Airway epithelial cell (primary cell): ENCODE measurements around the gene REPS2. TPM values are rescaled to one million over a fixed set of nuclear protein-coding genes. Genes with fewer than 3 reads are reported as not detected.

Source experiments
- total RNA-seq: library from RNA; depleted of rRNA; stranded (reverse); fragments of >200 nt; gene quantifications from 2 replicates; pipeline ENCODE4 v1.2.3, GENCODE V29; 2015

Gene REPS2
- 1.2 and 1.5 TPM in 2 replicates for total RNA-seq

DNA sequence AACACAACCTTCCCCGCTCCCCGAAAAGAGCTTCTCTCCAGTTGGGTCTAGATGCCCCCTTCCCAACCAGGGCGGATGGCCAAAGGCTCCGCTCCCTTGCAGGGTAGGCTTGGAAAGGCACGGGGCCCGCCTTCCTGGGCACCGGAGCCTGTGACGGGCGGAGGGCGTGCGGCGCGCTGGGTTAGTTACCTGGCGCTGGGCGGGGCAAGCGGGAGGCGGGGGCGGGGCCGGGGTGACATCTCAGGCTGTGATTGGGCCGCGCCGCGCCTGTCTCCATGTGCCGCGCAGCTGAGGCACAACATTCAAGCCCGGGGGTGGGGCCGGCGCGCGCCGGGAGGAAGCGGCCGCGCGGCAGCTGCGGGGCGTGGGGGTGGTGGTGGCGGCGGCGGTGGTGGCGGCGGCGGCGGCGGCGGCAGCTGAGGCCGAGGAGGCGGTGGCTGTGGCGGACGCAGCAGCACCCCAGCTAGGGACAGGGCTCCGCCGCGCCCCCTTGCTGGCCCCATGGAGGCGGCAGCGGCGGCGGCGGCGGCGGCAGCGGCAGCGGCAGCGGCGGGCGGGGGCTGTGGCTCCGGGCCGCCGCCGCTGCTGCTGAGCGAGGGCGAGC is at the start of gene REPS2:
Gene REPS2, plus strand, starts transcription at position 298 of the 604 bp plus-strand sequence. Its CDS starts 204 bp downstream, at position 502.

Other genes starting within 250 kb of the REPS2 start
- 9.3 and 11.4 TPM in 2 replicates for gene CTPS2, start 234.0 kb upstream of the REPS2 start, total RNA-seq
- gene SYAP1, start 227.0 kb upstream of the REPS2 start, total RNA-seq, result 22.8 and 28.1 TPM in 2 replicates
- gene TXLNG, start 160.2 kb upstream of the REPS2 start, total RNA-seq, result 14.1 and 15.2 TPM in 2 replicates
- 107 and 121 TPM in 2 replicates for gene RBBP7, start 76.3 kb upstream of the REPS2 start, total RNA-seq